ENCODE results near the gene TNPO1.

GRCh38 chr5:72836810-72837209 is 20.3 kb downstream of the TNPO1 start:
- TF ChIP-seq CTCF (IDR thresholded peaks at IDR 0.05) (no peak), ZFX (IDR thresholded peaks at IDR 0.05; ENCODE audit: borderline replicate concordance) (no peak)

Data from 22Rv1 (cell line).